ENCODE measurements around the gene ANO8.

GRCh38 chr19:17327654-17328516 lies 6.8 kb downstream of the ANO8 start:
- TF ChIP-seq POLR2A (IDR thresholded peaks at IDR 0.05; ENCODE audit: low read depth, low read length) (no peak), TAF1 (IDR thresholded peaks at IDR 0.05; ENCODE audit: borderline replicate concordance, low read depth, low read length) (no peak)

Measured in GM12892 (cell line).